ENCODE results near the gene SLCO4A1.

The SLCO4A1 gene

GRCh38 chr20:62663145-62664018 lies 21.1 kb downstream of the SLCO4A1 start:
- in situ Hi-C loops (cut with MboI; ENCODE audit: low sequenced_read_pairs, unreplicated experiment) = loop anchor here (25.0 kb wide), 1 partner anchor 124 kb away; the partner anchor contains the start of gene MRGBP
- TF ChIP-seq CTCF (IDR thresholded peaks at IDR 0.05; ENCODE audit: borderline replicate concordance, control extremely low read depth, extremely low read depth, insufficient read depth, missing control alignments) = no peak
- no peak for DNase-seq (ENCODE audit: low spot score)

- DNase-seq (ENCODE audit: low spot score) = no peak
- TF ChIP-seq CTCF (IDR thresholded peaks at IDR 0.05; ENCODE audit: borderline replicate concordance, control extremely low read depth, extremely low read depth, insufficient read depth, missing control alignments) = no peak
- in situ Hi-C loops (cut with MboI; ENCODE audit: low sequenced_read_pairs, unreplicated experiment) = loop anchor here (25.0 kb wide), 1 partner anchor 123 kb away; the partner anchor contains the start of gene MRGBP
These were observed 22.0 kb downstream of the SLCO4A1 start for GRCh38 chr20:62664019-62664971.

GRCh38 chr20:62665153-62665754 lies 23.0 kb downstream of the SLCO4A1 start:
- in situ Hi-C loops (cut with MboI; ENCODE audit: low sequenced_read_pairs, unreplicated experiment) = loop anchor here (25.0 kb wide), 1 partner anchor 122 kb away; the partner anchor contains the start of gene MRGBP
- no peak for DNase-seq (ENCODE audit: low spot score)
- TF ChIP-seq CTCF (IDR thresholded peaks at IDR 0.05; ENCODE audit: borderline replicate concordance, control extremely low read depth, extremely low read depth, insufficient read depth, missing control alignments) = no peak

GRCh38 chr20:62665826-62666735 lies 23.8 kb downstream of the SLCO4A1 start:
- in situ Hi-C loops (cut with MboI; ENCODE audit: low sequenced_read_pairs, unreplicated experiment) = loop anchor here (25.0 kb wide), 1 partner anchor 121 kb away; the partner anchor contains the start of gene MRGBP
- no peak for TF ChIP-seq CTCF (IDR thresholded peaks at IDR 0.05; ENCODE audit: borderline replicate concordance, control extremely low read depth, extremely low read depth, insufficient read depth, missing control alignments)
- no peak for DNase-seq (ENCODE audit: low spot score)

- no peak for TF ChIP-seq CTCF (IDR thresholded peaks at IDR 0.05; ENCODE audit: borderline replicate concordance, control extremely low read depth, extremely low read depth, insufficient read depth, missing control alignments)
- in situ Hi-C loops (cut with MboI; ENCODE audit: low sequenced_read_pairs, unreplicated experiment) = loop anchor here (25.0 kb wide), 1 partner anchor 120 kb away; the partner anchor contains the start of gene MRGBP
- no peak for DNase-seq (ENCODE audit: low spot score)
These were observed 24.6 kb downstream of the SLCO4A1 start for GRCh38 chr20:62666736-62667529.

All from GM13976 (cell line).